RWPE2 (cell line): Measurements from ENCODE around the gene IFNGR1.
A peak's percentile ranks its signal among the peaks of the same experiment; 100 is the strongest.

Experiments
- ATAC-seq: fragments of 200-7000 bp; cut with Tn5 transposase; 3 replicates; pipeline ENCODE4 v1.9.1; 2021; ENCODE audit warnings: low read depth
- DNase-seq: peaks from one replicate; pipeline ENCODE4 v3.0.0-alpha.2; 2020; ENCODE audit warnings: low spot score
- H3K27ac ChIP-seq: fragments of 450-650 bp; 2 replicates; pipeline ENCODE4 v1.5.1; 2017; ENCODE audit warnings: mild to moderate bottlenecking; ENCODE audit not compliant: poor library complexity, severe bottlenecking
- H3K27me3 ChIP-seq: fragments of 250-450 bp; sonication (Bioruptor Pico); 2 replicates; pipeline ENCODE4 v1.5.1; 2021; ENCODE audit warnings: mild to moderate bottlenecking, moderate library complexity; ENCODE audit not compliant: insufficient read depth, poor library complexity, severe bottlenecking
- H3K36me3 ChIP-seq: fragments of 250-450 bp; sonication (Bioruptor Pico); 2 replicates; pipeline ENCODE4 v1.5.1; 2020; ENCODE audit warnings: low read depth, mild to moderate bottlenecking, moderate library complexity
- H3K4me1 ChIP-seq: fragments of 250-450 bp; sonication (Bioruptor Pico); 2 replicates; pipeline ENCODE4 v1.5.1; 2021; ENCODE audit warnings: mild to moderate bottlenecking, moderate library complexity; ENCODE audit not compliant: insufficient read depth, poor library complexity, severe bottlenecking
- H3K4me3 ChIP-seq: fragments of 250-450 bp; sonication (Bioruptor Pico); 2 replicates; pipeline ENCODE4 v1.5.1; 2021; ENCODE audit warnings: mild to moderate bottlenecking, moderate library complexity; ENCODE audit not compliant: severe bottlenecking
- H3K9me3 ChIP-seq: fragments of 250-450 bp; sonication (Bioruptor Pico); 2 replicates; pipeline ENCODE4 v1.5.1; 2021; ENCODE audit warnings: mild to moderate bottlenecking, moderate library complexity; ENCODE audit not compliant: severe bottlenecking
- TF ChIP-seq, protein P1 (sequence below): fragments of 450-650 bp; IDR thresholded peaks from one replicate; pipeline ENCODE4 v1.5.1; 2017; ENCODE audit warnings: mild to moderate bottlenecking, moderate library complexity; ENCODE audit not compliant: poor library complexity, severe bottlenecking

IFNGR1 gene

DNA sequence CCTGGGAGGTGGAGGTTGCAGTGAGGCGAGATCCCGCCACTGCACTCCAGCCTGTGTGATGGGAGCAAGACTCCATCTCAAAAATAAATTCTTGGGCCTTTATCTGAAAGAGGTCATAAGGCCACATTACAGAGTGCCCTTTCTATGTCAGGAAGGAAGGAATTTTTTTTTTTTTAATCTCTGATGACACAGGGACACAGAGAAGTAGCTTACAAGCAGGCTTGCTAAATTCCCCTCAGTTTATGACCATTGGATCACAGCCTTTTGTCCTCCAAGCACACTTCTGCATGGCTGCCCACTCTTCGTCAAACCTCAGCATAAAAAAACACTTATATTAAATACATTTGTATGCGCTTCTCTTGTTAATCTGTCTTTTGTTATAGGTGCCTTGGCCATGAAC, 7.5 kb upstream of the IFNGR1 start:
- TF ChIP-seq, protein P1, sequence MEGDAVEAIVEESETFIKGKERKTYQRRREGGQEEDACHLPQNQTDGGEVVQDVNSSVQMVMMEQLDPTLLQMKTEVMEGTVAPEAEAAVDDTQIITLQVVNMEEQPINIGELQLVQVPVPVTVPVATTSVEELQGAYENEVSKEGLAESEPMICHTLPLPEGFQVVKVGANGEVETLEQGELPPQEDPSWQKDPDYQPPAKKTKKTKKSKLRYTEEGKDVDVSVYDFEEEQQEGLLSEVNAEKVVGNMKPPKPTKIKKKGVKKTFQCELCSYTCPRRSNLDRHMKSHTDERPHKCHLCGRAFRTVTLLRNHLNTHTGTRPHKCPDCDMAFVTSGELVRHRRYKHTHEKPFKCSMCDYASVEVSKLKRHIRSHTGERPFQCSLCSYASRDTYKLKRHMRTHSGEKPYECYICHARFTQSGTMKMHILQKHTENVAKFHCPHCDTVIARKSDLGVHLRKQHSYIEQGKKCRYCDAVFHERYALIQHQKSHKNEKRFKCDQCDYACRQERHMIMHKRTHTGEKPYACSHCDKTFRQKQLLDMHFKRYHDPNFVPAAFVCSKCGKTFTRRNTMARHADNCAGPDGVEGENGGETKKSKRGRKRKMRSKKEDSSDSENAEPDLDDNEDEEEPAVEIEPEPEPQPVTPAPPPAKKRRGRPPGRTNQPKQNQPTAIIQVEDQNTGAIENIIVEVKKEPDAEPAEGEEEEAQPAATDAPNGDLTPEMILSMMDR: no peak
- H3K4me3 ChIP-seq: no peak overlapping the region
- H3K27me3 ChIP-seq: no peaks in the 10 kb centered on the region
- H3K9me3 ChIP-seq: no peaks in the 10 kb centered on the region
- DNase-seq: no peak
- no peaks in the 10 kb centered on the region for H3K4me1 ChIP-seq
- H3K27ac ChIP-seq: no peak overlapping the region
- no peaks in the 10 kb centered on the region for H3K36me3 ChIP-seq
- ATAC-seq: no peak

DNA sequence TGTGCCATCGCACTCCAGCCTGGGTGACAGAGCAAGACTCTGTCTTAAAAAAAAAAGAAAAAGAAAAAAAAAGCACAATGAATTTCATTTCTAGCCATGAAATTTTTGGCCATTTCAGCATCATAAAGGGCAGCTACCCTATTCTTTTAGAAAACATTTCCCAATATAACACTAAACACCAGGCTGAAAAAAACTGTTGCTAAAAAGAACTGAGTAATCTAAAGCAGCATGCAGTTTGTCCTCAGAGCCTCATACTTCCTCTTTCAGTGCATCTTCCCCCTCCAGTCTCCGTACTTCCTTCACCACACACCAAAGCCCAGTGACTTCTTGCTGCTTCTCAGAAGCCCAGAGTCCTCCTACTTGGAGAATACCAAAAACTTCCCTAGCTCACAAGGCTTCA, 5.6 kb upstream of the IFNGR1 start:
- peaks cover 4% of the 10 kb centered on the region for H3K4me1 ChIP-seq

DNA sequence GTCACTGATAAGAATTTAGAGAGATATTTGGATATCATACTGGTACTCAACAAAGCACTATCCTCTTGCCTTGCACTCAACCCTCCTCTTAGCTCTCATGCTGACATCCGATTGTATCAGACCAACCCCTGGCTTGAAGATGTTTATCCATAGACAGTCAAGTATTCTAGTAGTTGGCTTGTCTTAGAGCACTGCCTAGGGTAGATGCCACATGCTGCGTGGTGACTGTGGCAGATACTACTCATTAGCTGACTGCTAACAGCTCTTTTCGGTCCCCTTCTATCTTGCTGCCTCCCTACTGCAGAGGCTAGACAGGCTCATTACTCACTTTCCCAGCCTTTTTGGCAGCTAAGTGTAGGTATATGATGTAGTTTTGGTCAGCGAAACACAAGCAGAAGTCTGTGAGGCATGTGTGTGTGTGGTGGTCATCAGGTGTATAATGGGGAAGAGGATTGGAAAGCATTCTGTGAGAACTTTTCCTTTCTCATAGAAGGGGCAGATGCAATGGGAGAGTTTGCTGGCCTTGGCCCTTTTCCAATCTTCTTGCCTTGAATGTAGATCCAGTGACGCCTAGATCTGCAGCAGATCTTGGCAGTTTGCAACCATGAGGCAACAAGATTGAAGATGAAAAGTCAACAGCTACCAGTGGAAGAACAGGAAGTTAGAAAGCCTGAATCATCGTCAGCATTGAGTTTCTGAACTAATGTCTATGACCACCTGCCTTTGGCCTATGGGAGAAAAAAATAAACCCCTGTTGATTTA, 4.4 kb upstream of the IFNGR1 start:
- no peaks in the 10 kb centered on the region for H3K9me3 ChIP-seq
- no peaks in the 10 kb centered on the region for H3K27me3 ChIP-seq
- peaks cover 8% of the 10 kb centered on the region for H3K4me1 ChIP-seq
- no peak for ATAC-seq
- no peak overlapping the region for H3K27ac ChIP-seq
- no peak for DNase-seq
- no peak overlapping the region for H3K4me3 ChIP-seq
- H3K36me3 ChIP-seq: no peaks in the 10 kb centered on the region
- TF ChIP-seq, protein P1: no peak

More for the DNA sequence above, 5.6 kb upstream of the IFNGR1 start:
- no peaks in the 10 kb centered on the region for H3K9me3 ChIP-seq
- H3K27ac ChIP-seq: no peak overlapping the region
- H3K4me3 ChIP-seq: no peak overlapping the region
- no peaks in the 10 kb centered on the region for H3K36me3 ChIP-seq
- DNase-seq (no peak), ATAC-seq (no peak)
- TF ChIP-seq, protein P1: no peak
- no peaks in the 10 kb centered on the region for H3K27me3 ChIP-seq

DNA sequence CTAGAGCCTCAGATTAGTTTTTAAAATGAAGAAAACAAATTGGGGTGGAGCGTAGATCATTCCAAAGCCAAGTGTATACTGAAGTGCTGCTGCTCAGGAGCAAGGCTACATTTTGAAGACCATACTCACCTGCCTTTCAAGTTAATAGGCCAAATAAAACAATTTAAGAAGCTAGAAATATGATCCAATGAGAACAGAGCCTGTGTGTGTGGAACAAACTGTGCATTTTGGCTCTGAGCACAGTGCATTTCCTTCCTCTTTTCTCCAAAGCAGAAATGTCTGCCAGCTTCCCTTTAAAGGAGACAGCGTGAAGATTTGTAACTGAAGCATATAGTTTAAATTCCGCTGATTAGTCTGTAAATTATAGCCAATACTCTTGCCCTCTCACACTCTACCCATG, 3.2 kb upstream of the IFNGR1 start:
- H3K4me3 ChIP-seq: no peak overlapping the region
- ATAC-seq (no peak), DNase-seq (no peak)
- no peak overlapping the region for H3K27ac ChIP-seq
- H3K9me3 ChIP-seq: no peaks in the 10 kb centered on the region
- peaks cover 8% of the 10 kb centered on the region for H3K4me1 ChIP-seq
- no peaks in the 10 kb centered on the region for H3K27me3 ChIP-seq
- TF ChIP-seq, protein P1: no peak
- no peaks in the 10 kb centered on the region for H3K36me3 ChIP-seq

DNA sequence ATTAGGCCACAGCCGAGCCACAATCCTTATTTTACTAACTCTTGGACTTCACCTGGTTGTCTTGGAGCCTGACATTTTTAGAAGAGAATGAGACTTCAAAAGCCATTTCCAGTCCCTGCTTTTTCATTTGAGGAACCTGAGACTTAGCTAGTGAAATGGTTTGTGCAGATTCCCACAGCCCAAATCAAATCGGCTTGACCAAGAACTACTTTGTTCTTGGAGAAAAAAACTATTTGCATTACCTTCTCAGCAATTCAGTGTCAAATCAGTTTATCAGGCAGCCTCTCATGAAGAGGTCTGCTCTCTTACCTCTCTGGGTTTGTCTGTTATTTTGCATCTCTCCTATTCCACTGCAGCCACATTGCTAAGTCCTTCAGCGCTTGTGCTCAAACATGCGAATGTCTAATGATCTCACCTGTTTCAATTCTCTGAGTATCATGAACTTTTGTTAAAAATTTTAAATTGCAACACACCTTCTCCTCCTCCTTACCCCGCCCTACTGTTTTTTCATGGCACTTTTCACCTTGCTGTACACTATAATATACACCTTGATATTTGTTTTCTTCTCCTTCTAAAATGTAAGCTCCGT, 573 bp upstream of the IFNGR1 start:
- Histone ChIP-seq H3K36me3 (peaks cover 5% of the 10 kb centered on the region; the same call in 1 of the 2 replicates), H3K4me3 (peak overlapping the region; percentile 97), H3K9me3 (no peaks in the 10 kb centered on the region), H3K27ac (peak overlapping the region; percentile 82), H3K27me3 (no peaks in the 10 kb centered on the region), H3K4me1 (peaks cover 30% of the 10 kb centered on the region)
- DNase-seq (no peak), ATAC-seq (no peak)
- TF ChIP-seq, protein P1: no peak
